Activated CD8-positive, alpha-beta memory T cell treated with anti-CD3 and anti-CD28 coated beads, Interleukin-2, amount 10 ng/mL, durations not matched to agents 7 days and 5 days (primary cell): ENCODE data around the gene KRT79. TPM values are rescaled to one million over a fixed set of nuclear protein-coding genes. Genes with fewer than 3 reads are reported as not detected.

Source experiments
- ATAC-seq: fragments of 150-1000 bp; cut with Tn5 transposase; one replicate; pipeline ENCODE4 v1.10.0; 2021; ENCODE audit warnings: moderate library complexity
- CTCF ChIA-PET: fragments of 350-600 bp; sonication (Branson Sonifier 250); formaldehyde crosslinking; loops from one replicate; lab custom pipeline; 2021; ENCODE audit warnings: antibody characterized with exemption; lab: Charles Lee
- DNase-seq: peaks from one replicate; pipeline ENCODE4 v3.0.0-alpha.2; 2020
- H3K27ac Mint-ChIP-seq: one replicate; pipeline ENCODE4 v1.8.0; 2021; ENCODE audit warnings: mild to moderate bottlenecking, mixed read lengths
- H3K27me3 Mint-ChIP-seq: one replicate; pipeline ENCODE4 v1.8.0; 2021; ENCODE audit warnings: mixed read lengths
- H3K36me3 Mint-ChIP-seq: one replicate; pipeline ENCODE4 v1.8.0; 2021; ENCODE audit warnings: mild to moderate bottlenecking, mixed read lengths
- H3K4me1 Mint-ChIP-seq: one replicate; pipeline ENCODE4 v1.8.0; 2021; ENCODE audit warnings: mixed read lengths
- H3K4me3 Mint-ChIP-seq: one replicate; pipeline ENCODE4 v1.8.0; 2021; ENCODE audit warnings: mild to moderate bottlenecking, moderate library complexity, mixed read lengths
- H3K9me3 Mint-ChIP-seq: one replicate; pipeline ENCODE4 v1.8.0; 2022; ENCODE audit warnings: low read depth, mixed read lengths
- total RNA-seq, 2 experiments: library from RNA; stranded (reverse); gene quantifications; one replicate each; pipeline ENCODE4 v1.2.3, GENCODE V29; 2021

KRT79 gene
- total RNA-seq, 2 experiments from 2014 or later: 0.23 TPM; not detected in 1

- Mint-ChIP-seq H3K4me3 (no peak overlapping the region), H3K9me3 (no peaks in the 10 kb centered on the region), H3K4me1 (peaks cover 7% of the 10 kb centered on the region), H3K36me3 (no peaks in the 10 kb centered on the region), H3K27ac (no peak overlapping the region), H3K27me3 (peaks cover 48% of the 10 kb centered on the region)
- no peak for ATAC-seq
- DNase-seq: no peak
- CTCF ChIA-PET: no interaction called here
Measured at GRCh38 chr12:52789637-52790426, 44.3 kb downstream of the KRT79 start.

GRCh38 chr12:52788876-52789636 is 45.1 kb downstream of the KRT79 start:
- Mint-ChIP-seq H3K36me3 (no peaks in the 10 kb centered on the region), H3K4me3 (no peak overlapping the region), H3K27ac (no peak overlapping the region), H3K27me3 (peaks cover 49% of the 10 kb centered on the region), H3K4me1 (peaks cover under 1% of the 10 kb centered on the region), H3K9me3 (no peaks in the 10 kb centered on the region)
- ATAC-seq (no peak), DNase-seq (no peak)
- CTCF ChIA-PET: no interaction called here

- Mint-ChIP-seq H3K36me3 (no peaks in the 10 kb centered on the region), H3K4me1 (no peaks in the 10 kb centered on the region), H3K4me3 (no peak overlapping the region), H3K27me3 (peaks cover 50% of the 10 kb centered on the region), H3K27ac (no peak overlapping the region), H3K9me3 (no peaks in the 10 kb centered on the region)
- ATAC-seq: no peak
- no peak for DNase-seq
- CTCF ChIA-PET: interaction anchor here (1.2 kb wide), 1 partner anchor 35 kb away, joined by 3 read pairs; no protein-coding TSS in a partner anchor
Measured at GRCh38 chr12:52788192-52788875, 45.8 kb downstream of the KRT79 start.

GRCh38 chr12:52787324-52788191 is 46.6 kb downstream of the KRT79 start:
- DNase-seq (no peak), ATAC-seq (no peak)
- no peaks in the 10 kb centered on the region for H3K9me3 Mint-ChIP-seq
- CTCF ChIA-PET: interaction anchor here (1.2 kb wide), 1 partner anchor 36 kb away, joined by 3 read pairs; no protein-coding TSS in a partner anchor
- no peak overlapping the region for H3K27ac Mint-ChIP-seq
- no peaks in the 10 kb centered on the region for H3K36me3 Mint-ChIP-seq
- peaks cover 49% of the 10 kb centered on the region for H3K27me3 Mint-ChIP-seq
- no peak overlapping the region for H3K4me3 Mint-ChIP-seq
- H3K4me1 Mint-ChIP-seq: no peaks in the 10 kb centered on the region

GRCh38 chr12:52784909-52785308 is 49.2 kb downstream of the KRT79 start:
- H3K4me1 Mint-ChIP-seq: no peaks in the 10 kb centered on the region
- H3K9me3 Mint-ChIP-seq: no peaks in the 10 kb centered on the region
- H3K4me3 Mint-ChIP-seq: no peak overlapping the region

GRCh38 chr12:52783563-52784316 is 50.4 kb downstream of the KRT79 start:
- CTCF ChIA-PET: interaction anchor here (0.7 kb wide), 1 partner anchor 202 kb away, joined by 3 read pairs; no protein-coding TSS in a partner anchor

More at GRCh38 chr12:52784909-52785308, 49.2 kb downstream of the KRT79 start:
- CTCF ChIA-PET: no interaction called here
- Mint-ChIP-seq H3K36me3 (no peaks in the 10 kb centered on the region), H3K27ac (no peak overlapping the region), H3K27me3 (peaks cover 46% of the 10 kb centered on the region)
- DNase-seq (no peak), ATAC-seq (no peak)

GRCh38 chr12:52782502-52782901 is 51.6 kb downstream of the KRT79 start:
- no peak for ATAC-seq
- no peaks in the 10 kb centered on the region for H3K4me1 Mint-ChIP-seq
- peaks cover 40% of the 10 kb centered on the region for H3K27me3 Mint-ChIP-seq

More at GRCh38 chr12:52783563-52784316, 50.4 kb downstream of the KRT79 start:
- Mint-ChIP-seq H3K9me3 (no peaks in the 10 kb centered on the region), H3K27me3 (peaks cover 43% of the 10 kb centered on the region), H3K4me1 (no peaks in the 10 kb centered on the region), H3K36me3 (no peaks in the 10 kb centered on the region), H3K27ac (no peak overlapping the region), H3K4me3 (no peak overlapping the region)
- DNase-seq (no peak), ATAC-seq (no peak)

GRCh38 chr12:52781399-52782082 is 52.6 kb downstream of the KRT79 start:
- Mint-ChIP-seq H3K36me3 (no peaks in the 10 kb centered on the region), H3K27me3 (peaks cover 43% of the 10 kb centered on the region), H3K27ac (no peak overlapping the region), H3K4me1 (no peaks in the 10 kb centered on the region), H3K9me3 (no peaks in the 10 kb centered on the region), H3K4me3 (no peak overlapping the region)
- CTCF ChIA-PET: interaction anchor here (1.3 kb wide), 1 partner anchor 10 kb away, joined by 3 read pairs; no protein-coding TSS in a partner anchor
- ATAC-seq (no peak), DNase-seq (no peak)

More at GRCh38 chr12:52782502-52782901, 51.6 kb downstream of the KRT79 start:
- CTCF ChIA-PET: no interaction called here
- no peak for DNase-seq
- Mint-ChIP-seq H3K36me3 (no peaks in the 10 kb centered on the region), H3K27ac (no peak overlapping the region), H3K9me3 (no peaks in the 10 kb centered on the region), H3K4me3 (no peak overlapping the region)

- Mint-ChIP-seq H3K27me3 (peaks cover 43% of the 10 kb centered on the region), H3K36me3 (no peaks in the 10 kb centered on the region), H3K27ac (no peak overlapping the region), H3K9me3 (no peaks in the 10 kb centered on the region), H3K4me1 (no peaks in the 10 kb centered on the region), H3K4me3 (no peak overlapping the region)
- CTCF ChIA-PET: no interaction called here
- ATAC-seq (no peak), DNase-seq (no peak)
Measured at GRCh38 chr12:52779914-52780313, 54.2 kb downstream of the KRT79 start.

- H3K27me3 Mint-ChIP-seq: peaks cover 37% of the 10 kb centered on the region
- CTCF ChIA-PET: interaction anchor here (0.5 kb wide), 1 partner anchor 201 kb away, joined by 4 read pairs; no protein-coding TSS in a partner anchor
- H3K27ac Mint-ChIP-seq: no peak overlapping the region
- ATAC-seq (no peak), DNase-seq (no peak)
- no peaks in the 10 kb centered on the region for H3K4me1 Mint-ChIP-seq
- H3K9me3 Mint-ChIP-seq: no peaks in the 10 kb centered on the region
- no peaks in the 10 kb centered on the region for H3K36me3 Mint-ChIP-seq
- no peak overlapping the region for H3K4me3 Mint-ChIP-seq
Measured at GRCh38 chr12:52778833-52779232, 55.3 kb downstream of the KRT79 start.

- peaks cover 35% of the 10 kb centered on the region for H3K27me3 Mint-ChIP-seq
- ATAC-seq: no peak
- no peak overlapping the region for H3K27ac Mint-ChIP-seq
- no peak overlapping the region for H3K4me3 Mint-ChIP-seq
- DNase-seq: no peak
- CTCF ChIA-PET: no interaction called here
- no peaks in the 10 kb centered on the region for H3K36me3 Mint-ChIP-seq
- no peaks in the 10 kb centered on the region for H3K4me1 Mint-ChIP-seq
- no peaks in the 10 kb centered on the region for H3K9me3 Mint-ChIP-seq
Measured at GRCh38 chr12:52777566-52777965, 56.5 kb downstream of the KRT79 start.
